Erythroblast (primary cell): ENCODE measurements around the gene RNF212.

ENCODE experiments used
- DNase-seq, 2 experiments: peaks; one replicate each; lab custom pipeline; 2025; lab: John Stamatoyannopoulos, UW
- GATA1 ChIP-seq: IDR thresholded peaks from 2 replicates; pipeline ENCODE4 v1.6.1; 2011; ENCODE audit warnings: low read depth, mild to moderate bottlenecking, control low read depth, low read length, moderate library complexity
- POLR2A ChIP-seq: IDR thresholded peaks from 2 replicates; pipeline ENCODE4 v1.6.1; 2011; ENCODE audit warnings: mild to moderate bottlenecking, low read length

The RNF212 gene

DNA sequence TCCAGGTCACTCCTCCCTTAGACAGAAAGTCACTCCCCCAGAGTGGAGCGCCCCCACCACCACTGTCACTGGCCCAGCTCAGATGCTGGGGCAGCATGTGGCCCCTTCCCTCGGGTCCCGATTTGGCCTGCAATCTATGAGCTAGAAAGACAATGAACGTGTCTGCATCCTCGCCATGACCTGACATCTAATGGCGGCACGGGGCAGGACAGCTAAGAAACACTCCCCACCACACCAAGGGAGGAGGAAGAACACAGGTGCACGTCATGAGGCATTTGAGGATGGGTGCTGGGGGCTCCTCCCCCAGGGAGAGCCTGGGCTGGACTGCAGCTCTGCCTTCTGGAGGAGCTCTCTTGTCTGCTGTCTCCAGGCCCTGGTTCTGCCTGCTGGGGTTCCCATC, 8.7 kb downstream of the RNF212 start:
- DNase-seq: no peak
- TF ChIP-seq GATA1: no peak
- TF ChIP-seq POLR2A: no peak

DNA sequence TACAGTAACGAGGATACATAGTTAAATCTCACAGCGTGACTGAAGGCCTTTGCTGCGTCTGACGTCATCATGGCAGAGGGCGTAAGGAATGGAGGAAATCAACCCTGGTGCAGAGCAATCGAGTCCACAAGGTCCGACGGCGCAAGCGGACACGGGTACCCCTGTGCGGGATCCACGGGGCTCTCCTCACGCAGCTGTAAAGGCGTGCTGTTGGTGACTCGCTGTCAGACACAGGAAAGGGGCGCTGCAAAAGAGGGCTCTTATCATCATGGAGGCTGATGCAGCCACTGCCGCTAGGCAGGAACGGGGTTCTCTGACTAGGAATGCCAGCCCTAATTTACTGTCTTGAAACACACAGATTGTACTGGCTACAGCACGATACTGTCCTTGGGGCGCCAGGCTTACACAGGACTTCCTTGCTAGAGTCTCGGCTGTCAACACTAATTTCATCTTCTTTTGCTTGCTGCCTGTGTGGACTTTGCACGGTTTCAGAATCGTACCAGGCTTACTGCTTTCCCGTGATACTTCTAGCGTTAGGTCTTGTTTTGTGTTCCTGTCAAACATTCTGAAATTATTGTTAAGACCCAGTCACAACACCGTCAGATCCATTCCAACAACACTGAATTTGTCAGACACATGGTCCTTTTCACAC, 13.6 kb downstream of the RNF212 start:
- DNase-seq: no peak
- TF ChIP-seq GATA1: no peak
- no peak for TF ChIP-seq POLR2A

DNA sequence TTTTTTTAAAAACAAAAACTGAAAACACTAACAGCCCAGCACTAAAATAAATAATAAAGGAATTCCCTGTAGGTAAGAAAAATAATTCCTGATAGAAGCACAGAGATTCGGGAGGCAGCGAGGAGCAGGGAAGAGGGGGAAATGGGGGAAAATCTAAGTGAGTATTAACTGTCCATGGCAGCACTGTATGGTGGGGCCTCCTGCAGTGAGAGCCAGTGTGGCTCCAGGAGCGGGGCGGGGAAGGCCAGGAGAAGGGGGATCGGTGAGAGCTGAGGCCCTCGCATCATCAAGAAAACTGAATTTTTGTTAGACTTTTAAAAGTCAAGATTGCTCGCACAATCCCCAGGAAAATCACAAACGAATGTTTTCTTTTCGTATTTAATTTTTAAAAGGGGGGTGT, 14.1 kb downstream of the RNF212 start:
- no peak for DNase-seq
- TF ChIP-seq GATA1 (no peak), POLR2A (no peak)

DNA sequence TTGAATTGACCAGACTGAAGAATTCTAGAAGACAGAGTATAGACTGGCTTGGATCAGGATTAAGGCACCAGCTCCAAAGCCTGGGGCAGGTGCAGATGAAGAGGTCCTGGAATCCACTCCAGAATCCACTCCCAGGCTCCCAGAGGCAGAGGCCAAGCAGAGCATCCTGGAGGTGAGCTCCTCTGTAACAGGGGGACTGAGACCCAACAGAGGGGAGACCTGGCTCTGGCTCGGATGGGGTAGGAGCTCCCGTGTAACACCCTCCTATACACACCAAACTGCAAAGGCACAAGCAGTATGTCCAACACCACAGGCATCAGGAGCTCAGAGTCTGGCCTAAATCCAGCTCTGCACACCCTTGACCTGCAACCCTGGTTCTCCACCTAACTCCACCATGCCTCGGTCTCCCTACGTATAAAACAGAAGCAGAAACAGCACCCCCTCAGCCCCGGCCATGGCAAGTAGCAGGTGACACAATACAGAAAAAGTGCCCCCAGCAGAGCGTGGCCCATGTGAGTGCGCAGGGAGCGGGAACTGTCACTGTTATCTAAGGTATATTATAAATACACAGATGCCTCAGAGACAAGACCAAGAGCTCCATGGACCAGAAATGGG, 14.9 kb downstream of the RNF212 start:
- TF ChIP-seq POLR2A (no peak), GATA1 (no peak)
- DNase-seq: no peak

DNA sequence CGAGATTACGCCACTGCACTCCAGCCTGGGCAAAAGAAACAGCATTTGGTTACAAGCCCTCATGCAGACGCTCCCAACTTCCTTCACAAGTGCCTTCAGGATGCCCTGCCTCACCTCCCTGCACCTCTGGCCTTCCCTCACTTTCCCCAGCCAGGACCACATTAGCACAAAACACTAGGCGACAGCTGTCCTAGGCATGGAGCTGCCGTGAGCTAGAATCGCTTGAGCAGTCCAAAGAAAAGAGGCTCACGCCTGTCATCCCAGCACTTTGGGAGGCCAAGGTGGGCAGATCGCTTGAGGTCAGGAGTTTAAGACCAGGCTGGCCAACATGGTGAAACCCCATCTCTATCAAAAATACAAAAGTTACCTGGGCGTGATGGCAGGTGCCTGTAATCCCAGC, 15.8 kb downstream of the RNF212 start:
- no peak for TF ChIP-seq GATA1
- no peak for TF ChIP-seq POLR2A
- DNase-seq: no peak

DNA sequence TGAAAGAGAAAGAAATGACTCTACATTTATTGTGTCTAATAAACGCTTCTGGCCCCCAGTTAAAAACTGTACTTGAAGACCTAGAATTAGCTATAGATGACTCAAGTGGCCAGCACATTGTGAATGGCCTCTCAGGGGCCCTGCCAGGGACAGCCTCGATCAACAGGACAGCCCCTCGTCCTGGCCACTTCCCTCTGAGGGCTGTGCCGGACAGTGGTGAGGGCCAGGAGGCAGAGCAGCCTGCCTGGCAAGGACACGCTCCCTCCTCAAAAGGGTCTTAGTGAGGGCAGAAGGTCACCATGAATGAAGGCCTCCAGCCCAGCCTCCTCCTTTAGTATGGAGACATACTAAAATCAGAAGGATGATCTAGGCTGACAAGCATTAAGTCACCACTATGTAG, 16.5 kb downstream of the RNF212 start:
- DNase-seq: no peak
- no peak for TF ChIP-seq POLR2A
- TF ChIP-seq GATA1: no peak

DNA sequence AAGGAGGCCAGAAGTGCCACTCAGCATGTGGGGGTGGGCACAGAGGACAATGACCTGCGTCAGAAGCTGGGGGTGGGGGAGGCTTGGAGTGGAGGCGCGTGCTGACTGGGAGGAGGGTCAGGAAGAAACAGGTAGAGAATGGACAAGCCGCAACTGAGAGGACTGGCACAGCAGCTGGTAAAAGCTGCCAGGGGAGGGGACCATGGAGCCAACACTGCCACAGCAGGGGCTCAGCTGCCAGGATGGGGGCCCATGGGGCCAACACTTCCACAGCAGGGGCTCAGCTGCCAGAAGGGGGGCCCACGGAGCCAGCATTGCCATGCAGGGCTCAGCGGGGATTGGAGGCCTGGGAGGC, 19.1 kb downstream of the RNF212 start:
- TF ChIP-seq GATA1 (no peak), POLR2A (no peak)
- DNase-seq: no peak

DNA sequence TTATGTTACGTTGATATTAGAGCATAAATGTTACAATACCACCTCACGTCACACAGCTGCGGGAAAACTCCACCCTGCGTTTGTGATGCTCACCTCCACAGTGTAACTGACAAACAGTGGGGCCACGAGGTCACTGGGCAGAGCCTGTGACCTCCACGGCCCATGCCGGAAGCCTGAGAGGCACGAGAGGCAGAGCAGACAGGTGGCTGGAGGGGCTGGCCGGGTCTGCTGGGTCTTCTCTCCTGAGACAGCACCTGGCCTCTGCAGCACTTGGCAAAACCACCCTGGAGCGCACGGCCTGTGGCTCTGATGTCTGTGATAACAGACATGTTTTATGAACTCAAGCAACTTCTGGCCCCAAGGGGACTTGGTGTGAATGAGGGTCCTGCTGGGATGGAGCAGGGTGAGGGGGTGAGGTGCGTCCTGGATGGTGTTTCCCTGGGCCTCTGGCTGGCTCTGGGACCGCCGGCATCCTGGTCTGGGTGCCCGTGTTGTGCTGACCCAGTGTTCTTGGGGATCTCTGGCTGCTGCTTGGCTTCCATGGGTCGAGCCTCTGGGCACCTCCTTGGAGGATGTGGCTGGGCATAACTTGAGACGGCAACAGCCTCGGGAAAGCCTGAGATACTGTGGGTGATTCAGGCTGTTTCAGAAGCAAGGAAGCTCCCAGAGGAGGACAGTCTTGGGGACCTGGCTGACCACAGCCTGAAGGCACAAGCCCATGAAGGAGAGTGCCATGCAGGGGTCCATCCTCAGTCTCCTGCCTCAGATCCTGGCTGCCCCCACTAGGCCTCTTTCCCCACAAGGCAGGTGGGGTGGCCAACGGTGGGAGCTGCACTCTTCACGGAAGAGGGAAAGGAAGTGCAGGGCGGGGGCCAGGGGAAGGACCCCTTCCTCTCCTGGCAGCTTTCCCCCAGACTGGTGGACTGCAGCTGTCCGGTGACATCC, 19.7 kb downstream of the RNF212 start:
- DNase-seq: no peak
- TF ChIP-seq POLR2A (no peak), GATA1 (no peak)

DNA sequence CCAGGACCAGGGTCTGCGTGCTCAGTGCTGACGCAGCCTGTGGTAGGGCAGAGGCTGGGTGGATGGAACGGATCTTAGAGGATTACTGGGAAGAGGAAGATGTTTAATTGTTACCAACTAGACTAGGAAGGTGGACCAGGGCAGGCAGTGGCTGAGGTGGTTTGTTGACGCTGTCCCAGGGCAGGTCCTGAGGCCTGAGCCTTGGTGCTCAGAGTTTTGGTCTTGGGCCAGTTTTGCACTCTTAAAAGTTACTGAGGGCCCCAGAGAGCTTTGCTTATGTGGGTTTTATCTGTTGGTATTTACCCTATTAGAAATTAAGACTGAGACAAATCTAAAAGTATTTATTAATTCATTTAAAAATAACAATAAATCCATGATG, 20.4 kb downstream of the RNF212 start:
- TF ChIP-seq POLR2A (no peak), GATA1 (no peak)
- no peak for DNase-seq

DNA sequence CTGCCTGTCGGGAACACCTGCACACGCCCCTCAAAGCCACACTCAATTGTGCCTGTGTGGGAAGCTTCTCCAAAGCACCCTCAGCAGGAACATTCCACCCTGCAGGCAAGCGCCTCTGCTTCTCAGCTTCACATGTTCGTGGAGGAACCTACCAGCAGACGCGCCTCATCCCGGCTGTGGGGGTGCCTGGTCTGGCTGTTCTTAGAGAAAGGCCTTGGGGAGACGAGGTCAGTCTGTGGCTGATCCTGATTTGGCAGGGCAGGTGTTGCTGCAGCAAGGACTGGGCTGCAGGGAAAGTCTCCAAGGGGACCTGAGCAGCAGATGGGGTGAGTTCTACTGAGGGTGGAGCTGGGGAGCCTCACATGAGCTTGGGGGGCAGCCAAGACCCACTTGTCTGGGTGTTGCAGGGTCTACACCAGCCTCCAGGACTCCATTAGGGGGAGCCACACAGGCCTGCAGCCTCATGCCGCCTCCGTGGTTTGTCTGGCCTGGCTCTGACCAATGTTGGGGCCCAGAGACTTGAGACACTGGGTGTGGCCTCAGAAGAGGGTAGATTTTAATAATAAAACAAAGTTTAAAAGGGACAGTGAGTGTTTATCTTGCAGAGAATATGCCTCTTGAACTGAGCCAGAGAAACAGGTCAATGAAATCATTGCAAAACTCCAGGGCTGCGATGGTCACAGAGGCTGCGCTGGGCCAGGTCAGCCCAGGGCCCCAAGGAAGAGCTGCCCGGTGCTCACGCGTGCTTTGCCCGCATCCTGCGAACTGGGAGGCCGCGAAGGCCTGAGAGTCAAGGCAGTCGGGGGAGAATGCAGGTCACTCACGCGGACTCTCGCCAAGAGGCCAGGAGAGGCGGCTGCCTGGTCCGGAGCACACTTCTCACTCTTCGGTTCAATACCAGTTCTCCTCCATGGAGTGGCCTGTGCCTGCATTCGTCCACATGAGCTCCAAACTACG, 21.1 kb downstream of the RNF212 start:
- no peak for DNase-seq
- TF ChIP-seq GATA1: no peak

DNA sequence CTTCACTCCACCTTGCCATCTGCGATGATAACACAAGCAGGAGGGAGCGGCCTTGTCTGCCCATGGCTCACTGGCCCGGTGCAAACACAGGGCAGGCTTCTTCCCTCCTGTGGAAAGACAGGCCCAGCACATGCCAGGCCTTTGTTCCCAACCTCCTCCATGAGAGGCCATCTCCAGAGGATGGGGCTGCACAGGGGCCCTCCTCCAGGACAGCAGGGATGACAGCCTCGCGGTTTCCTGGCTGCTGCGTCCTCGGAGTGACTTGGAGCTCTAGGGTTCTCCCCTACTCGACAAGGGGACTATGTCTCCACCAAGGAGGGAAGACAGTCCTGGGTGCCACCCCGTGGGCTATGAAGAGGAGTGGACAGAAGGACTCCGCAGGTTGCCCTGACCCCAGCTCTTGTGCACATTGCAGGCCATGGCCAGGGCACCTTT, 21.8 kb downstream of the RNF212 start:
- DNase-seq: no peak
- no peak for TF ChIP-seq GATA1
- TF ChIP-seq POLR2A: no peak

DNA sequence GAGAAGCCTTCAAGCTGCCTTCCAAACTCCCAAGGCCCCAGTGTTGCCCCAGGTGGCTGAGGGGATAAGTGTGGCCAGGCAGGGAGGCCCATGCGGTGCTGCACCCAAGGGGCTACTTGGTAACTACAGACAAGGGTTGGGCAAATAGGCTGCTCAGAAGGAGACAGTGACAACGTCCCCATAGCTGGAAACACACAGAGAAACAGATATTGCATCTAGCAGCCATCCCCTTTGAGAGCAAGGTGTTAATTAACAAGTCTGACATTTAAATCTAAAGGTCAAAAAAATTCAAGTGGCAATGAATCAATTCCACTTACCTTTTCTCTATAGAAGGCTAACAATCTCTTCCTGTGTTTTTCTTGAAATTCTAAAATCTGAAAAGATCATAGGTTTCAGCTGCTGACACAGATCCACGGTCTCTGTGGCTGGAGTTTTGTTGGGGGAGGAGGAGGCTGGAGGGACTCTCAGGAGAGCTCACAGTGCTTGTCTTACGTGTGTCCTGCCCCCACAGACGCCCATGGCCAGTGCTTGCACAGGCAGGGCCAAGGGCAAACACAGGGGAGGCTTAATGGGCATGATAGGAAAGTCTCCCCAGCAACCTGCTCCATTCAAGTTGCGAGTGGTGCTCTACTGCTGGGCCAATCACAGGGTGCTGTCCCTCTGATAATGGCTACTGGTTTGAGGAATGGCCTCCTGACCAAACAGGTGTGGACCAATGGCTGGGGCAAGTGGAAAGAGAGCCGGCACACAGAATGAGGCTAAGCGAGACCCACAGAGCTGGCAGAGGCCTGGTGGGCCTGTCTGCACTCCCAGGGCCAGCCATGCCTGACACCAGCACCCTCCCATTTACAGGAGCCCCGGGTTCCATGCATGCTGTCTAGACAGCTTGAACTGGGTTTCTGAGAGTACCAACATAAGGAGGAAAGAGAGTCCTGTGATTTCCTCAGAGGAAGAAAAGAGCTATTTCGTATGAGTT, 22.6 kb downstream of the RNF212 start:
- no peak for DNase-seq

More for the DNA sequence above, 22.6 kb downstream of the RNF212 start:
- TF ChIP-seq GATA1 (no peak), POLR2A (no peak)
